ENCODE results near the gene SMIM41.

SMIM41 gene

DNA sequence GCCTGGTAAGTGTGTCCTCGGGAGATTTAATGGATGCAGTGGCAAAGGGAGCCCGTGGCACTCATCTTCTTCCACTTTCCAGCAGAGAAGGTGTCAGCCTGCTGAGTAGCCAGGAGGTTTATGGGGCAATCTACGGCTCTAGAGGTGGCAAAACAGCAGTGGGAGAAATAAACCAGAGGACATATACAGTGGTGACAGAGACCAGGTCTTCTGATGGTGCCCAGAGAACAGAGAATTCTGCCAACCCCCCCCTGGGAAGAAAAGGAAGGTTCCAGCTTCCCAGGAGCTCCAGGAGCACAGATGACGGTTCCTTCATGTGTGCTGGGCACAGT is 43.0 kb downstream of the SMIM41 start:
- no peak overlapping the region for H3K4me3 ChIP-seq (ENCODE audit: low read length)
- no peak for DNase-seq (ENCODE audit: low read depth)
- TF ChIP-seq, protein P1, sequence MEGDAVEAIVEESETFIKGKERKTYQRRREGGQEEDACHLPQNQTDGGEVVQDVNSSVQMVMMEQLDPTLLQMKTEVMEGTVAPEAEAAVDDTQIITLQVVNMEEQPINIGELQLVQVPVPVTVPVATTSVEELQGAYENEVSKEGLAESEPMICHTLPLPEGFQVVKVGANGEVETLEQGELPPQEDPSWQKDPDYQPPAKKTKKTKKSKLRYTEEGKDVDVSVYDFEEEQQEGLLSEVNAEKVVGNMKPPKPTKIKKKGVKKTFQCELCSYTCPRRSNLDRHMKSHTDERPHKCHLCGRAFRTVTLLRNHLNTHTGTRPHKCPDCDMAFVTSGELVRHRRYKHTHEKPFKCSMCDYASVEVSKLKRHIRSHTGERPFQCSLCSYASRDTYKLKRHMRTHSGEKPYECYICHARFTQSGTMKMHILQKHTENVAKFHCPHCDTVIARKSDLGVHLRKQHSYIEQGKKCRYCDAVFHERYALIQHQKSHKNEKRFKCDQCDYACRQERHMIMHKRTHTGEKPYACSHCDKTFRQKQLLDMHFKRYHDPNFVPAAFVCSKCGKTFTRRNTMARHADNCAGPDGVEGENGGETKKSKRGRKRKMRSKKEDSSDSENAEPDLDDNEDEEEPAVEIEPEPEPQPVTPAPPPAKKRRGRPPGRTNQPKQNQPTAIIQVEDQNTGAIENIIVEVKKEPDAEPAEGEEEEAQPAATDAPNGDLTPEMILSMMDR (conservative IDR thresholded peaks at IDR 0.05; ENCODE audit: low read length): no peak

- TF ChIP-seq, protein P1 (conservative IDR thresholded peaks at IDR 0.05; ENCODE audit: low read length): no peak
- no peak overlapping the region for H3K4me3 ChIP-seq (ENCODE audit: low read length)
- DNase-seq (ENCODE audit: low read depth): no peak
Measured at GRCh38 chr12:52122904-52123303, 43.4 kb downstream of the SMIM41 start.

- no peak for DNase-seq (ENCODE audit: low read depth)
- TF ChIP-seq, protein P1 (conservative IDR thresholded peaks at IDR 0.05; ENCODE audit: low read length): no peak
- no peak overlapping the region for H3K4me3 ChIP-seq (ENCODE audit: low read length)
Measured at GRCh38 chr12:52123487-52124186, 44.1 kb downstream of the SMIM41 start.

GRCh38 chr12:52125476-52125900 is 46.0 kb downstream of the SMIM41 start:
- no peak for DNase-seq (ENCODE audit: low read depth)
- H3K4me3 ChIP-seq (ENCODE audit: low read length): no peak overlapping the region

GRCh38 chr12:52126050-52126604 is 46.6 kb downstream of the SMIM41 start:
- no peak for DNase-seq (ENCODE audit: low read depth)
- no peak overlapping the region for H3K4me3 ChIP-seq (ENCODE audit: low read length)
- TF ChIP-seq, protein P1 (conservative IDR thresholded peaks at IDR 0.05; ENCODE audit: low read length): no peak

More at GRCh38 chr12:52125476-52125900, 46.0 kb downstream of the SMIM41 start:
- TF ChIP-seq, protein P1 (conservative IDR thresholded peaks at IDR 0.05; ENCODE audit: low read length): no peak

DNA sequence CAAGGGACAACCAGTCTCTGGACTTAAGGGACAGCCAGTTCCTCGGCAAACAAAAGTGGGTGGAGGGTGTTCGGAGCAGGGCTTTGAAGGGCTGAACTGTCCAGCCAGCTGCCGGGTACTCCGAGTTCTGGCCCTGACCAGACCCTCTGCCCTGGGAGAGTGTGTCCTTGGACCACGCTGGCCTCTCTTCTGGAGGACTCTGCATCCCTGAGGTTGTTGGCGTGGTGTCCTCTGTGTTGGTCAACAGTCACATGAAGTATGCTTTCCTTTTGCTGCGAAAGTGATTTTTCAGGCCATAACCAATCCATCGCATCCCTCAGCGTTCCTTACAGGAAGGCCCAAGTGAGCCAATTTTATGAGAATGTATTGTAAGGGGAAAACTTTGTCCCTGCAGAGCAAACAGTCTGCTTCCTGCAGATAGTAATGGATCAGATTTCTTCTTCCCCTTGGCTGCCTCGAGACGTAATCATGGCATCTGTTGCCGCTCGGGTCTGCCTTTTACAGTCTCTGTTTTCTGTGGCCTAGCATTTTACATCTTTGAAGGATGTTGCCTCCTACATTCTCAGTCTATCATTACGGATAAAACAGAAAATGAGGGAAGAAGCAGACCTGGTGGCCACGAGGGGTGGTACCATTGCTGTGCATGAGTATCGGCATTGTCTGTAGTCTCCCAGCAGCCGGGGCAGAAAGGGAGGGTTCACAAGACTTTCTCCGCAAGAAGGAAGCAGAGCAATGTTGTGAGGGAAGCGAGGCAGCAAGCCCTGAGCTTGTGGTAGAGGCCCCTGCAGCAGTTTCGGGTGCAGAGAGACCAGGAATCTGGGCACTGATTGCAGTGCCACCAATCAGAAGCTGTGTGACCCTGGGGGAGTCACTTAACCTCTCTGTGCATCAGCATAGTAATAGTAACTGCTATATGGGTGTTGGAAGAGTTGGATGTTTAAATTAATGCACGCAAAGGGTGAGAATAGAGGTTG is 47.4 kb downstream of the SMIM41 start:
- TF ChIP-seq, protein P1 (conservative IDR thresholded peaks at IDR 0.05; ENCODE audit: low read length): no peak
- H3K4me3 ChIP-seq (ENCODE audit: low read length): no peak overlapping the region
- no peak for DNase-seq (ENCODE audit: low read depth)

Data from AG10803 (cell line).